Liver (tissue), 9 donors: ENCODE measurements around the gene AKNAD1. TPM values are rescaled to one million over a fixed set of nuclear protein-coding genes. Genes with fewer than 3 reads are reported as not detected.

Experiments used
- DNase-seq: peaks from one replicate; pipeline ENCODE4 v3.0.0-alpha.2; 2017; ENCODE audit warnings: low spot score
- H3K27ac ChIP-seq, 2 donors: one replicate each; pipeline ENCODE4 v1.7.0; 2013; ENCODE audit warnings: inconsistent platforms in 2 of 2, low read length in 2 of 2, control low read depth in 1 of 2, low read depth in 1 of 2, mild to moderate bottlenecking in 1 of 2
- H3K27me3 ChIP-seq, 4 donors: one replicate each; pipeline versions ENCODE4 v1.6.1 to v1.7.0; 2013; ENCODE audit warnings: low read length in 3 of 4, inconsistent platforms in 1 of 4, mild to moderate bottlenecking in 1 of 4, moderate library complexity in 1 of 4; ENCODE audit not compliant: control insufficient read depth in 4 of 4, insufficient read depth in 4 of 4
- H3K36me3 ChIP-seq, 4 donors: one replicate each; pipeline versions ENCODE4 v1.6.1 to v1.7.0; 2013; ENCODE audit warnings: low read length in 3 of 4, mild to moderate bottlenecking in 3 of 4, low read depth in 1 of 4, moderate library complexity in 1 of 4; ENCODE audit not compliant: control insufficient read depth in 4 of 4, insufficient read depth in 3 of 4
- H3K4me1 ChIP-seq, 4 donors: one replicate each; pipeline versions ENCODE4 v1.6.1 to v1.7.0; 2013; ENCODE audit warnings: low read length in 3 of 4, mild to moderate bottlenecking in 3 of 4, moderate library complexity in 1 of 4; ENCODE audit not compliant: control insufficient read depth in 4 of 4, insufficient read depth in 4 of 4
- H3K4me3 ChIP-seq, 3 donors: one replicate each; pipeline versions ENCODE4 v1.6.1 to v1.7.0; 2013; ENCODE audit warnings: low read length in 3 of 3, control low read depth in 1 of 3, low read depth in 1 of 3, mild to moderate bottlenecking in 1 of 3
- H3K9ac ChIP-seq, 2 donors: one replicate each; pipeline ENCODE4 v1.7.0; 2013; ENCODE audit warnings: low read length in 2 of 2, mild to moderate bottlenecking in 2 of 2, moderate library complexity in 2 of 2, control low read depth in 1 of 2, low read depth in 1 of 2
- H3K9me3 ChIP-seq, 4 donors: one replicate each; pipeline versions ENCODE4 v1.6.1 to v1.7.0; 2013; ENCODE audit warnings: low read length in 3 of 4; ENCODE audit not compliant: control insufficient read depth in 4 of 4
- ATF3 ChIP-seq: IDR thresholded peaks from 2 replicates; pipeline ENCODE4 v1.6.1; 2016; ENCODE audit warnings: antibody characterized with exemption
- CTCF ChIP-seq: fragments of 150-350 bp; IDR thresholded peaks from 2 replicates; pipeline ENCODE4 v1.5.1; 2017; ENCODE audit warnings: improper control_type of control experiment, low read depth, low read length; ENCODE audit not compliant: missing input control
- EGR1 ChIP-seq, 2 donors: IDR thresholded peaks; 2 replicates each; pipeline ENCODE4 v1.6.1; 2016 to 2018; ENCODE audit warnings: antibody characterized with exemption in 2 of 2, low read depth in 2 of 2
- FOXA1 ChIP-seq: IDR thresholded peaks from 2 replicates; pipeline ENCODE4 v1.6.1; 2016; ENCODE audit warnings: antibody characterized with exemption
- FOXA2 ChIP-seq: IDR thresholded peaks from 2 replicates; pipeline ENCODE4 v1.6.1; 2016; ENCODE audit warnings: antibody characterized with exemption
- GABPA ChIP-seq, 2 donors: IDR thresholded peaks in 1 of 2; conservative IDR thresholded peaks in 1 of 2; 2 replicates each; pipeline ENCODE4 v1.6.1; 2016; ENCODE audit warnings: antibody characterized with exemption in 2 of 2, mild to moderate bottlenecking in 1 of 2, moderate library complexity in 1 of 2
- HNF4A ChIP-seq, 2 donors: conservative IDR thresholded peaks; 2 replicates each; pipeline ENCODE4 v1.6.1; 2016; ENCODE audit warnings: antibody characterized with exemption in 2 of 2, mild to moderate bottlenecking in 2 of 2
- JUND ChIP-seq, 2 donors: IDR thresholded peaks; 2 replicates each; pipeline ENCODE4 v1.6.1; 2016; ENCODE audit warnings: antibody characterized with exemption in 2 of 2
- MAX ChIP-seq: IDR thresholded peaks from 2 replicates; pipeline ENCODE4 v1.6.1; 2016; ENCODE audit warnings: antibody characterized with exemption
- NR2F2 ChIP-seq: IDR thresholded peaks from 2 replicates; pipeline ENCODE4 v1.6.1; 2016; ENCODE audit warnings: antibody characterized with exemption
- RAD21 ChIP-seq, 2 donors: IDR thresholded peaks; 2 replicates each; pipeline ENCODE4 v1.6.1; 2016; ENCODE audit warnings: antibody characterized with exemption in 2 of 2, mild to moderate bottlenecking in 2 of 2
- REST ChIP-seq: IDR thresholded peaks from 2 replicates; pipeline ENCODE4 v1.6.1; 2016; ENCODE audit warnings: antibody characterized with exemption, mild to moderate bottlenecking
- RXRA ChIP-seq, 2 donors: IDR thresholded peaks; 2 replicates each; pipeline ENCODE4 v1.6.1; 2017 to 2018; ENCODE audit warnings: antibody characterized with exemption in 2 of 2, mild to moderate bottlenecking in 1 of 2
- SP1 ChIP-seq: IDR thresholded peaks from 2 replicates; pipeline ENCODE4 v1.6.1; 2018; ENCODE audit warnings: antibody characterized with exemption, mild to moderate bottlenecking
- TAF1 ChIP-seq: conservative IDR thresholded peaks from 2 replicates; pipeline ENCODE4 v1.6.1; 2016; ENCODE audit warnings: antibody characterized with exemption, mild to moderate bottlenecking
- YY1 ChIP-seq: IDR thresholded peaks from 2 replicates; pipeline ENCODE4 v1.6.1; 2016; ENCODE audit warnings: antibody characterized with exemption, mild to moderate bottlenecking
- ZBTB33 ChIP-seq: IDR thresholded peaks from 2 replicates; pipeline ENCODE4 v1.6.1; 2016; ENCODE audit warnings: antibody characterized with exemption
- WGBS: extraction: QIAGEN DNeasy Blood & Tissue Kit; methylation state at CpG from one replicate; pipeline ENCODE4 v1.1.7; 2013; 5-methylcytosine and 5-hydroxymethylcytosine counted together
- polyA plus RNA-seq, 2 donors: library from polyadenylated mRNA; stranded (reverse) in 1 of 2; unstranded in 1 of 2; fragments of 200-250 nt in 1 of 2; fragments of >200 nt in 1 of 2; fragmentation: Nextera tagmentation in 1 of 2; extraction: Ambion mirVana in 1 of 2; gene quantifications; one replicate each; pipeline versions ENCODE4 v1.2.1 to v1.2.3, GENCODE V29; 2013 to 2015
- total RNA-seq, 2 donors: library from RNA; depleted of rRNA; stranded (reverse); fragments of >200 nt; gene quantifications; one replicate each; pipeline ENCODE4 v1.2.3, GENCODE V29; 2014
- donor health status: healthy.
- donor health status: healthy.
- donor health status: healthy.
- donor health status: healthy.
- donor health status: healthy.

AKNAD1 gene
- total and polyA plus RNA-seq, 4 donors, result not detected

- no peak overlapping the region for H3K9ac ChIP-seq
- H3K4me1 ChIP-seq, result peaks cover 2 to 10% (median 6%) of the 10 kb centered on the region in 4 donors
- no peaks in the 10 kb centered on the region for H3K9me3 ChIP-seq
- DNase-seq, result no peak
- no peaks in the 10 kb centered on the region for H3K27me3 ChIP-seq
- H3K36me3 ChIP-seq, result no peaks in the 10 kb centered on the region
- 52% methylated on average over 2 of the region's 2 CpGs for WGBS
- TF ChIP-seq FOXA2 (no peak), SP1 (no peak), RXRA (IDR thresholded peaks at IDR 0.05) (peak in 1 of 2 donors; percentile 21), YY1 (no peak), ZBTB33 (no peak), GABPA (IDR thresholded peaks at IDR 0.05 in 1 of 2, conservative IDR thresholded peaks at IDR 0.05 in 1 of 2) (no peak), NR2F2 (peak; percentile 72), FOXA1 (no peak), TAF1 (no peak), EGR1 (IDR thresholded peaks at IDR 0.05; ENCODE audit: low read depth in 2 of 2) (no peak), JUND (IDR thresholded peaks at IDR 0.05) (no peak), MAX (no peak), CTCF (no peak), HNF4A (conservative IDR thresholded peaks at IDR 0.05) (no peak), REST (no peak), RAD21 (IDR thresholded peaks at IDR 0.05) (no peak), ATF3 (no peak)
- no peak overlapping the region for H3K27ac ChIP-seq
- no peak overlapping the region for H3K4me3 ChIP-seq
These were observed 25.7 kb downstream of the AKNAD1 start for GRCh38 chr1:108831225-108831624.
